BLaER1 treated with 17β-estradiol and CSF1 and Interleukin-3, amounts not matched to agents 10 nM and 100 nM (cell line): Measurements from ENCODE around the gene PPFIA2.

Source experiments
- H3K27ac ChIP-seq, 11 experiments: shearing (Covaris generic); formaldehyde crosslinking; 2 replicates each; pipeline ENCODE4 v1.8.1; 2022
- H3K27me3 ChIP-seq, 11 experiments: shearing (Covaris generic); formaldehyde crosslinking; 2 replicates each; pipeline ENCODE4 v1.8.1; 2022
- H3K36me3 ChIP-seq, 11 experiments: shearing (Covaris generic); formaldehyde crosslinking; 2 replicates each; pipeline ENCODE4 v1.8.1; 2022
- H3K4me1 ChIP-seq, 10 experiments: shearing (Covaris generic); formaldehyde crosslinking; 2 replicates each; pipeline ENCODE4 v1.8.1; 2022
- H3K4me2 ChIP-seq, 11 experiments: shearing (Covaris generic); formaldehyde crosslinking; 2 replicates each; pipeline ENCODE4 v1.8.1; 2022
- H3K4me3 ChIP-seq, 10 experiments: shearing (Covaris generic); formaldehyde crosslinking; 2 replicates each; pipeline ENCODE4 v1.8.1; 2022
- H3K9ac ChIP-seq, 11 experiments: shearing (Covaris generic); formaldehyde crosslinking; 2 replicates each; pipeline ENCODE4 v1.8.1; 2022
- H3K9me3 ChIP-seq, 11 experiments: shearing (Covaris generic); formaldehyde crosslinking; replicated peaks in 1 of 11; 2 replicates each; pipeline ENCODE4 v1.8.1; 2022
- H4K20me1 ChIP-seq, 11 experiments: shearing (Covaris generic); formaldehyde crosslinking; 2 replicates each; pipeline ENCODE4 v1.8.1; 2022
- Cebpa-rat ChIP-seq, 11 experiments: shearing (Covaris generic); IDR thresholded peaks; 2 replicates each; pipeline ENCODE4 v1.8.1; 2022

The PPFIA2 gene

GRCh38 chr12:81255456-81255855 lies 503.7 kb downstream of the PPFIA2 start:
- no peak overlapping the region for H3K4me2 ChIP-seq
- TF ChIP-seq Cebpa-rat (IDR thresholded peaks at IDR 0.05): no peak
- H3K9me3 ChIP-seq: no peaks in the 10 kb centered on the region
- H3K9ac ChIP-seq: no peak overlapping the region
- no peaks in the 10 kb centered on the region for H3K27me3 ChIP-seq
- no peak overlapping the region for H3K4me3 ChIP-seq
- H3K4me1 ChIP-seq: no peaks in the 10 kb centered on the region; a peak in 1 of 20 replicates
- H3K27ac ChIP-seq: no peak overlapping the region
- H3K36me3 ChIP-seq: no peaks in the 10 kb centered on the region
- H4K20me1 ChIP-seq: no peaks in the 10 kb centered on the region

GRCh38 chr12:81253360-81253759 lies 505.8 kb downstream of the PPFIA2 start:
- Histone ChIP-seq H3K4me2 (no peak overlapping the region), H3K27ac (no peak overlapping the region), H3K9me3 (no peaks in the 10 kb centered on the region), H3K36me3 (no peaks in the 10 kb centered on the region), H3K4me1 (no peaks in the 10 kb centered on the region; a peak in 1 of 20 replicates), H3K4me3 (no peak overlapping the region), H3K9ac (no peak overlapping the region), H4K20me1 (no peaks in the 10 kb centered on the region), H3K27me3 (no peaks in the 10 kb centered on the region)
- TF ChIP-seq Cebpa-rat (IDR thresholded peaks at IDR 0.05): no peak

- Histone ChIP-seq H3K27ac (no peak overlapping the region), H4K20me1 (no peaks in the 10 kb centered on the region), H3K27me3 (no peaks in the 10 kb centered on the region), H3K9ac (no peak overlapping the region), H3K4me1 (no peaks in the 10 kb centered on the region), H3K9me3 (no peaks in the 10 kb centered on the region), H3K4me3 (no peak overlapping the region), H3K36me3 (no peaks in the 10 kb centered on the region), H3K4me2 (no peak overlapping the region)
- TF ChIP-seq Cebpa-rat (IDR thresholded peaks at IDR 0.05): no peak
These were observed 506.9 kb downstream of the PPFIA2 start for GRCh38 chr12:81252228-81252627.

- TF ChIP-seq Cebpa-rat (IDR thresholded peaks at IDR 0.05): no peak
These were observed 509.2 kb downstream of the PPFIA2 start for GRCh38 chr12:81249976-81250375.

GRCh38 chr12:81245907-81246570 lies 513.1 kb downstream of the PPFIA2 start:
- Histone ChIP-seq H4K20me1 (no peaks in the 10 kb centered on the region), H3K9ac (no peak overlapping the region), H3K27ac (no peak overlapping the region), H3K9me3 (no peaks in the 10 kb centered on the region), H3K27me3 (no peaks in the 10 kb centered on the region), H3K36me3 (no peaks in the 10 kb centered on the region), H3K4me2 (no peak overlapping the region), H3K4me1 (no peaks in the 10 kb centered on the region), H3K4me3 (no peak overlapping the region)
- TF ChIP-seq Cebpa-rat (IDR thresholded peaks at IDR 0.05): no peak

More at GRCh38 chr12:81249976-81250375, 509.2 kb downstream of the PPFIA2 start:
- Histone ChIP-seq H3K4me2 (no peak overlapping the region), H4K20me1 (no peaks in the 10 kb centered on the region), H3K27ac (no peak overlapping the region), H3K36me3 (no peaks in the 10 kb centered on the region), H3K9me3 (no peaks in the 10 kb centered on the region), H3K4me3 (no peak overlapping the region), H3K9ac (no peak overlapping the region), H3K27me3 (no peaks in the 10 kb centered on the region), H3K4me1 (no peaks in the 10 kb centered on the region)

GRCh38 chr12:81245458-81245857 lies 513.7 kb downstream of the PPFIA2 start:
- H3K4me3 ChIP-seq: no peak overlapping the region
- H3K4me1 ChIP-seq: no peaks in the 10 kb centered on the region
- TF ChIP-seq Cebpa-rat (IDR thresholded peaks at IDR 0.05): no peak
- no peaks in the 10 kb centered on the region for H4K20me1 ChIP-seq
- H3K9ac ChIP-seq: no peak overlapping the region
- no peaks in the 10 kb centered on the region for H3K27me3 ChIP-seq
- no peaks in the 10 kb centered on the region for H3K36me3 ChIP-seq
- no peak overlapping the region for H3K27ac ChIP-seq
- no peak overlapping the region for H3K4me2 ChIP-seq
- H3K9me3 ChIP-seq: no peaks in the 10 kb centered on the region

GRCh38 chr12:81231574-81232368 lies 527.4 kb downstream of the PPFIA2 start:
- TF ChIP-seq Cebpa-rat (IDR thresholded peaks at IDR 0.05): no peak
- H3K9me3 ChIP-seq: no peaks in the 10 kb centered on the region
- H3K9ac ChIP-seq: no peak overlapping the region
- H3K36me3 ChIP-seq: no peaks in the 10 kb centered on the region
- no peak overlapping the region for H3K4me2 ChIP-seq
- no peaks in the 10 kb centered on the region for H4K20me1 ChIP-seq
- H3K4me1 ChIP-seq: no peaks in the 10 kb centered on the region
- H3K27me3 ChIP-seq: no peaks in the 10 kb centered on the region
- no peak overlapping the region for H3K4me3 ChIP-seq
- no peak overlapping the region for H3K27ac ChIP-seq

- H3K36me3 ChIP-seq: no peaks in the 10 kb centered on the region
- no peak overlapping the region for H3K4me2 ChIP-seq
- H3K27ac ChIP-seq: no peak overlapping the region
- H3K27me3 ChIP-seq: no peaks in the 10 kb centered on the region
- TF ChIP-seq Cebpa-rat (IDR thresholded peaks at IDR 0.05): no peak
- H3K4me1 ChIP-seq: no peaks in the 10 kb centered on the region
- no peak overlapping the region for H3K4me3 ChIP-seq
- H3K9ac ChIP-seq: no peak overlapping the region
- H4K20me1 ChIP-seq: no peaks in the 10 kb centered on the region
- no peaks in the 10 kb centered on the region for H3K9me3 ChIP-seq
These were observed 529.4 kb downstream of the PPFIA2 start for GRCh38 chr12:81229759-81230158.

GRCh38 chr12:81224626-81225025 lies 534.5 kb downstream of the PPFIA2 start:
- Histone ChIP-seq H3K9ac (no peak overlapping the region), H3K36me3 (no peaks in the 10 kb centered on the region), H3K27me3 (no peaks in the 10 kb centered on the region), H3K9me3 (no peaks in the 10 kb centered on the region), H3K4me1 (no peaks in the 10 kb centered on the region), H3K4me3 (no peak overlapping the region), H3K4me2 (no peak overlapping the region), H4K20me1 (no peaks in the 10 kb centered on the region), H3K27ac (no peak overlapping the region)
- no peak for TF ChIP-seq Cebpa-rat (IDR thresholded peaks at IDR 0.05)
